IMR-90 (cell line): ENCODE data around the gene EPB41L1.

ENCODE experiments used
- CEBPB ChIP-seq: IDR thresholded peaks from 2 replicates; pipeline ENCODE4 v1.6.1; 2012; ENCODE audit warnings: low read depth, low read length, improper control_type of control experiment
- CHD1 ChIP-seq: IDR thresholded peaks from 2 replicates; pipeline ENCODE4 v1.6.1; 2012; ENCODE audit warnings: low read depth, low read length, improper control_type of control experiment
- ELK1 ChIP-seq: fragments of 150-350 bp; IDR thresholded peaks from 2 replicates; pipeline ENCODE4 v1.6.1; 2016; ENCODE audit warnings: low read depth, mild to moderate bottlenecking, low read length, moderate library complexity, borderline replicate concordance
- MAFK ChIP-seq: IDR thresholded peaks from 2 replicates; pipeline ENCODE4 v1.6.1; 2012; ENCODE audit warnings: low read depth, low read length, improper control_type of control experiment
- MAZ ChIP-seq: IDR thresholded peaks from 2 replicates; pipeline ENCODE4 v1.6.1; 2012; ENCODE audit warnings: low read depth, mild to moderate bottlenecking, low read length, improper control_type of control experiment, moderate library complexity, borderline replicate concordance
- NFE2L2 ChIP-seq: fragments of 150-350 bp; IDR thresholded peaks from 2 replicates; pipeline ENCODE4 v1.6.1; 2016; ENCODE audit warnings: low read depth, mild to moderate bottlenecking, low read length
- POLR2A ChIP-seq: IDR thresholded peaks from 2 replicates; pipeline ENCODE4 v1.6.1; 2012; ENCODE audit warnings: mild to moderate bottlenecking, low read depth, low read length
- RAD21 ChIP-seq: IDR thresholded peaks from 2 replicates; pipeline ENCODE4 v1.6.1; 2012; ENCODE audit warnings: low read length, improper control_type of control experiment
- RCOR1 ChIP-seq: IDR thresholded peaks from 2 replicates; pipeline ENCODE4 v1.6.1; 2012; ENCODE audit warnings: mild to moderate bottlenecking, low read length, improper control_type of control experiment; ENCODE audit not compliant: insufficient replicate concordance
- RFX5 ChIP-seq: IDR thresholded peaks from 2 replicates; pipeline ENCODE4 v1.8.0; 2012; ENCODE audit warnings: low read depth, mild to moderate bottlenecking, low read length, moderate library complexity
- SMC3 ChIP-seq: fragments of 150-350 bp; IDR thresholded peaks from 2 replicates; pipeline ENCODE4 v1.6.1; 2016; ENCODE audit warnings: low read depth, mild to moderate bottlenecking, antibody characterized with exemption, low read length, moderate library complexity
- TF ChIP-seq, protein P1 (sequence below): conservative IDR thresholded peaks from 2 replicates; pipeline ENCODE4 v1.5.1; 2012; ENCODE audit warnings: mild to moderate bottlenecking, low read depth, low read length, improper control_type of control experiment
- TF ChIP-seq, protein P2 (sequence below): fragments of 150-350 bp; IDR thresholded peaks from 2 replicates; pipeline ENCODE4 v1.6.1; 2017; ENCODE audit warnings: mild to moderate bottlenecking, antibody characterized with exemption, low read length, low read depth

DNA sequence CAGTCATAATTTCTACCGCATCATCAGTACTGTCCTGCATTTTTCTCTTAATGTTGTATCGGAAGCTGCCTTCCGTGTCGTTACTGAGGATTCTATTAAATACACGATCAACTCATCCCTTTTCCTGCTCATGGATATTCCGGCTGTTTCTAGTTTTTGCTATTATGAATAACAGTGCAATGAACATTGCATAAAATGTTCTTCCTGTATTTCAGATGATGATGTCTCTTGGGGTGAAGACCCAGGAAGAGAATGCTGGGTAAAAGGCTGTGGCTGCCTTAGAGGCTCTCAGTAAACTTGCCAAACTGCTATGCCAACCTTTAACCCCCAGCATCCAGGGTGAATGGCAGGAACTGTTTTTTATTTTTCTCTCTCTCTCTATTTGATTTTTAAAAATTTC lies 24.1 kb upstream of the EPB41L1 start:
- TF ChIP-seq, protein P1, sequence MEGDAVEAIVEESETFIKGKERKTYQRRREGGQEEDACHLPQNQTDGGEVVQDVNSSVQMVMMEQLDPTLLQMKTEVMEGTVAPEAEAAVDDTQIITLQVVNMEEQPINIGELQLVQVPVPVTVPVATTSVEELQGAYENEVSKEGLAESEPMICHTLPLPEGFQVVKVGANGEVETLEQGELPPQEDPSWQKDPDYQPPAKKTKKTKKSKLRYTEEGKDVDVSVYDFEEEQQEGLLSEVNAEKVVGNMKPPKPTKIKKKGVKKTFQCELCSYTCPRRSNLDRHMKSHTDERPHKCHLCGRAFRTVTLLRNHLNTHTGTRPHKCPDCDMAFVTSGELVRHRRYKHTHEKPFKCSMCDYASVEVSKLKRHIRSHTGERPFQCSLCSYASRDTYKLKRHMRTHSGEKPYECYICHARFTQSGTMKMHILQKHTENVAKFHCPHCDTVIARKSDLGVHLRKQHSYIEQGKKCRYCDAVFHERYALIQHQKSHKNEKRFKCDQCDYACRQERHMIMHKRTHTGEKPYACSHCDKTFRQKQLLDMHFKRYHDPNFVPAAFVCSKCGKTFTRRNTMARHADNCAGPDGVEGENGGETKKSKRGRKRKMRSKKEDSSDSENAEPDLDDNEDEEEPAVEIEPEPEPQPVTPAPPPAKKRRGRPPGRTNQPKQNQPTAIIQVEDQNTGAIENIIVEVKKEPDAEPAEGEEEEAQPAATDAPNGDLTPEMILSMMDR = no peak
- no peak for TF ChIP-seq POLR2A
- TF ChIP-seq CEBPB = no peak
- no peak for TF ChIP-seq RFX5
- no peak for TF ChIP-seq RAD21
- TF ChIP-seq, protein P2, sequence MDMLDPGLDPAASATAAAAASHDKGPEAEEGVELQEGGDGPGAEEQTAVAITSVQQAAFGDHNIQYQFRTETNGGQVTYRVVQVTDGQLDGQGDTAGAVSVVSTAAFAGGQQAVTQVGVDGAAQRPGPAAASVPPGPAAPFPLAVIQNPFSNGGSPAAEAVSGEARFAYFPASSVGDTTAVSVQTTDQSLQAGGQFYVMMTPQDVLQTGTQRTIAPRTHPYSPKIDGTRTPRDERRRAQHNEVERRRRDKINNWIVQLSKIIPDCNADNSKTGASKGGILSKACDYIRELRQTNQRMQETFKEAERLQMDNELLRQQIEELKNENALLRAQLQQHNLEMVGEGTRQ = no peak
- no peak for TF ChIP-seq NFE2L2
- TF ChIP-seq ELK1 = no peak
- no peak for TF ChIP-seq MAFK
- TF ChIP-seq CHD1 = no peak
- no peak for TF ChIP-seq MAZ
- no peak for TF ChIP-seq SMC3
- no peak for TF ChIP-seq RCOR1
